Caco-2 (cell line): ENCODE results near the gene LRRK2. TPM values are rescaled to one million over a fixed set of nuclear protein-coding genes. Genes with fewer than 3 reads are reported as not detected.
"Not testable (repeated sequence)": the region's sequence is repeated elsewhere in the genome, so short reads cannot be mapped to it uniquely, and the experiment has no call there.

Experiments used
- BruUV-seq: library from RNA; stranded (reverse); fragments of 400-500 nt; replicated peaks from 2 replicates; lab custom pipeline; 2021; lab: Mats Ljungman, UMichigan
- CTCF ChIA-PET: fragments of 300-600 bp; sonication (Branson Sonifier 250); formaldehyde crosslinking; loops from one replicate; lab custom pipeline; 2022; ENCODE audit warnings: antibody characterized with exemption; lab: Charles Lee
- POLR2A ChIA-PET: fragments of 300-600 bp; sonication (Branson Sonifier 250); formaldehyde crosslinking; loops from one replicate; lab custom pipeline; 2022; ENCODE audit warnings: antibody characterized with exemption; lab: Charles Lee
- DNase-seq, 2 experiments: peaks; one replicate each; pipeline versions ENCODE4 v3.0.0 to v3.0.0-alpha.2; 2020 to 2022
- H3K27me3 ChIP-seq: replicated peaks from 2 replicates; pipeline ENCODE4 v1.6.0; 2011; ENCODE audit warnings: low read length; ENCODE audit not compliant: control insufficient read depth, insufficient read depth
- H3K36me3 ChIP-seq: 2 replicates; pipeline ENCODE4 v1.5.1; 2011; ENCODE audit warnings: low read length; ENCODE audit not compliant: control insufficient read depth, insufficient read depth
- H3K4me1 ChIP-seq: fragments of 250-450 bp; sonication (Bioruptor Pico); 2 replicates; pipeline ENCODE4 v1.5.1; 2020; ENCODE audit warnings: mild to moderate bottlenecking
- H3K4me3 ChIP-seq: 2 replicates; pipeline ENCODE4 v1.5.1; 2011; ENCODE audit warnings: low read depth, mild to moderate bottlenecking, control low read depth, low read length
- H3K9me3 ChIP-seq: fragments of 250-450 bp; sonication (Bioruptor Pico); 2 replicates; pipeline ENCODE4 v1.5.1; 2020; ENCODE audit warnings: mild to moderate bottlenecking, moderate library complexity
- H3K27ac Mint-ChIP-seq: one replicate; pipeline ENCODE4 v1.8.0; 2022; ENCODE audit warnings: mixed read lengths; ENCODE audit not compliant: unreplicated experiment
- H3K27me3 Mint-ChIP-seq: one replicate; pipeline ENCODE4 v1.8.0; 2022; ENCODE audit warnings: mixed read lengths; ENCODE audit not compliant: insufficient read depth, unreplicated experiment
- H3K36me3 Mint-ChIP-seq: one replicate; pipeline ENCODE4 v1.8.0; 2022; ENCODE audit warnings: mild to moderate bottlenecking, mixed read lengths; ENCODE audit not compliant: insufficient read depth, unreplicated experiment
- H3K4me1 Mint-ChIP-seq: one replicate; pipeline ENCODE4 v1.8.0; 2022; ENCODE audit warnings: low read depth, mixed read lengths; ENCODE audit not compliant: unreplicated experiment
- H3K4me3 Mint-ChIP-seq: one replicate; pipeline ENCODE4 v1.8.0; 2022; ENCODE audit warnings: mild to moderate bottlenecking, moderate library complexity, mixed read lengths; ENCODE audit not compliant: unreplicated experiment
- H3K9me3 Mint-ChIP-seq: one replicate; pipeline ENCODE4 v1.8.0; 2022; ENCODE audit warnings: mixed read lengths; ENCODE audit not compliant: unreplicated experiment
- intact Hi-C: fragments of 100-400 bp; cut with micrococcal nuclease; formaldehyde crosslinking; loops from one replicate; pipeline ENCODE4 v1.10.0; 2022; ENCODE audit not compliant: unreplicated experiment
- total RNA-seq: library from RNA; stranded (reverse); gene quantifications from 2 replicates; pipeline ENCODE4 v1.2.3, GENCODE V29; 2022
- TF ChIP-seq, protein P1 (sequence below), 2 experiments: fragments of 200-600 bp in 1 of 2; IDR thresholded peaks; 1 replicate in 1 of 2; 2 replicates in 1 of 2; pipeline versions ENCODE4 v1.5.1 to v1.8.0; 2011 to 2022; ENCODE audit warnings: antibody characterized with exemption in 1 of 2, control low read depth in 1 of 2, inconsistent platforms in 1 of 2, low read depth in 1 of 2, low read length in 1 of 2, mild to moderate bottlenecking in 1 of 2, moderate library complexity in 1 of 2; ENCODE audit not compliant: insufficient read depth in 1 of 2, severe bottlenecking in 1 of 2, unreplicated experiment in 1 of 2

LRRK2 gene
- total RNA-seq, 1 experiment from 2014 or later = 0.11 TPM

DNA sequence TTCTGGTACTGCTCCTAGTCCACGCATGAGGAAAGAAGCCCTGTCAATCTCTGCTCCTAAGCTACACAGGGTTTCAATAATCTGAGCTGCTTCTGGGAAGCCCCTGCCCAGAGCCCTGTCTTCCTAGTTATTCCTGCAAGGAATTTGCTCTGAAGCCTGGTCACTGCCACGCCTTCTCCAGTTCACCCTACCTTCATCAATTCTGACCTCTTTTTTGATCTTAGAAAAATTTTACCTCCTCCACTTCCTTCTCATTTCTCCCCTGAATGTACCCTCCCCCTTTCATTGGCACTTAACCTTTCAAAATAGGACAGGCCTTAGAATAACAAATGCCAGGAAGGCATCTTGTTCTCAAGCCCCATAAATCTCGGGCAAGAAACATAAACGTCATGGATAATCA is 14.9 kb upstream of the LRRK2 start:
- CTCF ChIA-PET = no interaction called here
- Mint-ChIP-seq H3K27me3 (peaks cover under 1% of the 10 kb centered on the region), H3K9me3 (no peaks in the 10 kb centered on the region), H3K36me3 (no peaks in the 10 kb centered on the region), H3K4me3 (no peak overlapping the region), H3K4me1 (no peaks in the 10 kb centered on the region), H3K27ac (no peak overlapping the region)
- POLR2A ChIA-PET = no interaction called here
- no peaks in the 10 kb centered on the region for H3K9me3 ChIP-seq
- DNase-seq = no peak
- intact Hi-C loops = no loop called here
- H3K4me1 ChIP-seq = no peaks in the 10 kb centered on the region
- TF ChIP-seq, protein P1, sequence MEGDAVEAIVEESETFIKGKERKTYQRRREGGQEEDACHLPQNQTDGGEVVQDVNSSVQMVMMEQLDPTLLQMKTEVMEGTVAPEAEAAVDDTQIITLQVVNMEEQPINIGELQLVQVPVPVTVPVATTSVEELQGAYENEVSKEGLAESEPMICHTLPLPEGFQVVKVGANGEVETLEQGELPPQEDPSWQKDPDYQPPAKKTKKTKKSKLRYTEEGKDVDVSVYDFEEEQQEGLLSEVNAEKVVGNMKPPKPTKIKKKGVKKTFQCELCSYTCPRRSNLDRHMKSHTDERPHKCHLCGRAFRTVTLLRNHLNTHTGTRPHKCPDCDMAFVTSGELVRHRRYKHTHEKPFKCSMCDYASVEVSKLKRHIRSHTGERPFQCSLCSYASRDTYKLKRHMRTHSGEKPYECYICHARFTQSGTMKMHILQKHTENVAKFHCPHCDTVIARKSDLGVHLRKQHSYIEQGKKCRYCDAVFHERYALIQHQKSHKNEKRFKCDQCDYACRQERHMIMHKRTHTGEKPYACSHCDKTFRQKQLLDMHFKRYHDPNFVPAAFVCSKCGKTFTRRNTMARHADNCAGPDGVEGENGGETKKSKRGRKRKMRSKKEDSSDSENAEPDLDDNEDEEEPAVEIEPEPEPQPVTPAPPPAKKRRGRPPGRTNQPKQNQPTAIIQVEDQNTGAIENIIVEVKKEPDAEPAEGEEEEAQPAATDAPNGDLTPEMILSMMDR (IDR thresholded peaks at IDR 0.05; ENCODE audit: insufficient read depth in 1 of 2, low read depth in 1 of 2, low read length in 1 of 2, severe bottlenecking in 1 of 2, unreplicated experiment in 1 of 2) = no peak
- no TSS peak for BruUV-seq
- H3K4me3 ChIP-seq = no peak overlapping the region
- no peaks in the 10 kb centered on the region for H3K27me3 ChIP-seq
- no peaks in the 10 kb centered on the region for H3K36me3 ChIP-seq

DNA sequence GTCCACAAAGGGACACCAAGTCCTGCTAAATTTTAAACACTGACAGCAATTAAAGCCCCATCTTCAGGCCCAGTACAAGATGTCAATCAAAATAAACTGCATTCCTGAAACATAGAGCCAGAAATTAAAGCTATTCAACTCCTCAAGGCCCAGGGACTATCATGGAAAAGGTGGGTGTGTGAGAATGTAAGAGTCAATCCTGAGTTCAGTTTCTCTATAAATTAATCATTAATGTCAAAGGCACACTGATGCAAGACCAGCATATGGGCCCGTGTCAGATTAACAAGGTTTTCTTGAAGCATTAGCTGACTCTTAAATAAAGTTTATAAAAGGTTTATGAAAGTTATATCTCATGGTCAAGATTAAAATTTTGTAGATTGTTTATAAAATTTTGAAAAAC is 13.6 kb upstream of the LRRK2 start:
- H3K4me3 Mint-ChIP-seq, BruUV-seq, H3K4me1 ChIP-seq, CTCF ChIA-PET, H3K27ac Mint-ChIP-seq, POLR2A ChIA-PET, H3K9me3 Mint-ChIP-seq, H3K4me3 ChIP-seq, H3K27me3 ChIP-seq, H3K36me3 Mint-ChIP-seq, intact Hi-C loops, H3K9me3 ChIP-seq, H3K4me1 Mint-ChIP-seq, DNase-seq, H3K36me3 ChIP-seq: not testable (repeated sequence)
- H3K27me3 Mint-ChIP-seq = peaks cover 11% of the 10 kb centered on the region

GRCh38 chr12:40212566-40212965 is 12.2 kb upstream of the LRRK2 start:
- no peak for DNase-seq
- H3K27ac Mint-ChIP-seq = no peak overlapping the region
- Histone ChIP-seq H3K9me3 (no peaks in the 10 kb centered on the region), H3K4me1 (no peaks in the 10 kb centered on the region), H3K4me3 (no peak overlapping the region), H3K36me3 (no peaks in the 10 kb centered on the region), H3K27me3 (no peaks in the 10 kb centered on the region)
- intact Hi-C loops = no loop called here
- no peak overlapping the region for H3K4me3 Mint-ChIP-seq
- no peaks in the 10 kb centered on the region for H3K36me3 Mint-ChIP-seq
- H3K9me3 Mint-ChIP-seq = no peaks in the 10 kb centered on the region
- ChIA-PET CTCF (no interaction called here), POLR2A (no interaction called here)
- H3K27me3 Mint-ChIP-seq = peaks cover 14% of the 10 kb centered on the region
- no peaks in the 10 kb centered on the region for H3K4me1 Mint-ChIP-seq
- TF ChIP-seq, protein P1 (IDR thresholded peaks at IDR 0.05; ENCODE audit: insufficient read depth in 1 of 2, low read depth in 1 of 2, low read length in 1 of 2, severe bottlenecking in 1 of 2, unreplicated experiment in 1 of 2) = no peak
- BruUV-seq = no TSS peak

DNA sequence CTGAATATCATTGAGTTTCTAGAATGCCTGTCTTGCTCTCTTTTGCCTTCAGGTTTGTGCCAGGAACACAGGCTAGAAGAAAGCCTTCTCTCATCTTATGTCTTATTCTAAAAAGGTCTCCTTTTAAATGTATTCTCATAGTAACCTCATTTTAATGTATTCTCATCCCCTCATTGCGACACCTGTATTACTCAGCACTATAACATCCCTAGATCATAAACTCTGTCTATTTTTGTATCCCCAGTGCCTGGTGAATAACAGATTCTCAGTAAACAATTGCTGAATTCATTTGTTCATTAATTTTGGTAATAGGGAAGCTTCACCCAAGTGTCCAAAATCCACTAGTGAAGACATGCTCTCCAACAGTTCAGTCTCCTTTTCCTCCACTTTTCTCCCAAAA is 8.8 kb upstream of the LRRK2 start:
- ChIA-PET CTCF (no interaction called here), POLR2A (no interaction called here)
- intact Hi-C loops = no loop called here
- TF ChIP-seq, protein P1 (IDR thresholded peaks at IDR 0.05; ENCODE audit: insufficient read depth in 1 of 2, low read depth in 1 of 2, low read length in 1 of 2, severe bottlenecking in 1 of 2, unreplicated experiment in 1 of 2) = no peak
- Mint-ChIP-seq H3K4me3 (no peak overlapping the region), H3K9me3 (no peaks in the 10 kb centered on the region), H3K36me3 (no peaks in the 10 kb centered on the region), H3K27ac (no peak overlapping the region), H3K4me1 (no peaks in the 10 kb centered on the region), H3K27me3 (peaks cover 14% of the 10 kb centered on the region)
- Histone ChIP-seq H3K36me3 (no peaks in the 10 kb centered on the region), H3K27me3 (no peaks in the 10 kb centered on the region), H3K9me3 (no peaks in the 10 kb centered on the region), H3K4me1 (no peaks in the 10 kb centered on the region), H3K4me3 (no peak overlapping the region)
- no TSS peak for BruUV-seq
- no peak for DNase-seq
